Activated CD4-positive, alpha-beta T cell treated with anti-CD3 and anti-CD28 coated beads, Interleukin-2, amount 50 U/mL, for 4 hours (primary cell): ENCODE data around the gene CEP131.

Experiments used
- DNase-seq, 2 experiments: peaks; one replicate each; pipeline ENCODE4 v3.0.0-alpha.2; 2020

CEP131 gene

DNA sequence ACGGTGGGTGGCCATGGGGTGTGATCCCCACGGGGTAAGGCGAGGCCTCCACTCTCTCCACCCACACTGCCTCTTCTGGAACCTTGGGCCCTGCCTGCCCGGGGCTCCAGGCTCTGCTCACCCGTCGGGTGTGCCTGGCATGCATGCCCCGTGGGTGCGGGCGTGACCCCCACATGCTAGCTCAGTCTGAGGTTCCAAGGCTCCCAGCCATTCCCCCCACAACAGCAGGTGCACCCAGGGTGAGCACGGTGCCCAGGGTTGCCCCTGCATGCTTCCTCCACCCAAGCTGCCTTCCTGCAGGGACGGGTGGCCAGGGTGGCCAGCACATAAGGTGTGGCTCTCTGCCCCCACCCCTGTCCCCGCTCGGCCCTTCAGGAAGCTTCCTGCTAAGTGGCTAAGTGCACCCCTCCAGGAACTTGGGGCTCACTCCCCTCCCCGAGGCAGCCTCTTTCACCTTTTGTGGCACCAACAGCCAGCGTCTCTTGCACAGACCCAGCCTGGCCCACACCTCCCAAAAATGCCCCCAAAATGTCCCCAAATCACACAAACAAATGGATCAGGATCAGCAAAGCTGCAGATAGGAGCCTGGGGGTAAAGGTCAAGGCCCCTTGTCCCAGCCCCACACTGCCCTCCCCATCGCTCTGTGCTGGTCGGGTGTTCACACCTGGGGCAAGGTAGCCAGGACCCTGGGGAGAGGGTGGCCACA is 78.9 kb downstream of the CEP131 start:
- no peak for DNase-seq

DNA sequence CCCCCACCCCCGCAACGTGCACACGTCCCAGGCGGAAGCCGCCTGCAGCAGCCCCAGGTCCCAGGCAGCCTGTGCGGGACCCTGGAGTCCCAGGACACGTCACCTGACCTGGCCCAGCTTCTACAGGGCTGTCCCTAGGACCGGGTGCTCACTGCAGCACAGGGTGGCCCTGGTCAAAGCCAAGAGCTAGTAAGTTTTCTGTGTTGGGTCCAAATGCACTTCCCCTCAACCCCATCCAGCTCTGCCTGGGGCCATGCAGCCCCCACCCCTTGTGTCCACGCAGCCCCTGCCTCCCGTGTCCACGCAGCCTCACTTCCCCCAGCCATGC is 79.6 kb downstream of the CEP131 start:
- no peak for DNase-seq

DNA sequence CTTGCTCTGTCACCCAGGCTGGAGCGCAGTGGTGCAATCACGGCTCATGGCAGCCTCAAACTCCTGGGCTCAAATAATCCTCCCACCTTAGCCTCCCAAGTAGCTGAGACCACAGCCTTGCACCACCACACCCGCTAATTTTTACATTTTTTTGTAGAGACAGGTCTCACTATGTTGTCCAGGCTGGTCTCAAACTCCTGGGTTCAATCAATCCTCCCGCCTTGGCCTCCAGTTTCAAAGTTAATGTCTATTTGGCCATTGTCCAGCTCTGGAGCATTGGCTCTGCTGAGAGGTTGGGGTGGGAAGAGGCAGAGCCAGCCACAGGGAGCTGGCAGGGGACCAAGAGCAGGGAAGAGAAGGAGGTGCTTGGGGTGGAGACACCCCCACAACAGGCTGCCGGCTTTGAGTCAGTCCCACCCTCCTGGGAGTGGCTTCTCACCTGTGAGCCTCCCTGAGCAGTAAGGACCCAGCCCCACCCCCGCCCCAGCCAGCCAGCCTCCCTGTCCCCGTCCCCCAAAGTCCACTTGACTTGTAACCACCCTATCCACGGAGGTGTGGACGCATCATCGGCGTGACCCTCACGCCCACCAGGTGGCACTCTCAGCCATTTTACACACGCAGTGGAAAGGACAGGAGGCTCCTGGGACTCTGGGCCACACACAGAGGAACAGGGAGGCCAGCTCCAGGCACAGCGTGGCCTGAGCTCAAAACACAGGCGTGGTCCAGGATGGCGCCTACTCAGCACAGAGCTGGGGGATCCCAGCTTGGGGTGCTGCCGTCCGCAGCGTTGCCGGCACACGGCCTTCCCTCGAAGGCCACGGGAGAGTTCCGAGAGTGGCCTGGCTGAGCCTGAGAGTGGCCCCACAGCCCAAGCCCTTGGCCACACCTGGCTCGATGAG is 80.2 kb downstream of the CEP131 start:
- DNase-seq = peak; percentile 60 to 63

DNA sequence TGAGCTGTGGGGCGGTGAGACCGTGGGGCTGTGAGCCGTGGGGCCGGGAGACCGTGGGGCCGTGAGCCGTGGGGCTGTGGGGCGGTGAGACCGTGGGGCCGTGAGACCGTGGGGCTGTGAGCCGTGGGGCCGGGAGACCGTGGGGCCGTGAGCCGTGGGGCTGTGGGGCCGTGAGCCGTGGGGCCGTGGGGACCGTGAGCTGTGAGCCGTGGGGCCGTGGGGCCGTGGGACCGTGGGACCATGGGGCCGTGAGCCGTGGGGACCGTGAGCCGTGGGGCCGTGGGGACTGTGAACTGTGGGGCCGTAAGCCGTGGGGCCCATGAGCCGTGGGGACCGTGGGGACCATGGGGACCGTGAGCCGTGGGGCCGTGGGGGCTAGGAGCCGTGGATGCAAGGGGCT is 82.1 kb downstream of the CEP131 start:
- DNase-seq = no peak

- DNase-seq = no peak
Measured at GRCh38 chr17:81140018-81140417, 82.7 kb downstream of the CEP131 start.
